Liver (tissue), 9 donors: Measurements from ENCODE around the gene TMEM43. TPM values are rescaled to one million over a fixed set of nuclear protein-coding genes. Genes with fewer than 3 reads are reported as not detected.

ENCODE experiments used
- DNase-seq: peaks from one replicate; pipeline ENCODE4 v3.0.0-alpha.2; 2017; ENCODE audit warnings: low spot score
- H3K27ac ChIP-seq, 2 donors: one replicate each; pipeline ENCODE4 v1.7.0; 2013; ENCODE audit warnings: inconsistent platforms in 2 of 2, low read length in 2 of 2, control low read depth in 1 of 2, low read depth in 1 of 2, mild to moderate bottlenecking in 1 of 2
- H3K27me3 ChIP-seq, 4 donors: one replicate each; pipeline versions ENCODE4 v1.6.1 to v1.7.0; 2013; ENCODE audit warnings: low read length in 3 of 4, inconsistent platforms in 1 of 4, mild to moderate bottlenecking in 1 of 4, moderate library complexity in 1 of 4; ENCODE audit not compliant: control insufficient read depth in 4 of 4, insufficient read depth in 4 of 4
- H3K36me3 ChIP-seq, 4 donors: one replicate each; pipeline versions ENCODE4 v1.6.1 to v1.7.0; 2013; ENCODE audit warnings: low read length in 3 of 4, mild to moderate bottlenecking in 3 of 4, low read depth in 1 of 4, moderate library complexity in 1 of 4; ENCODE audit not compliant: control insufficient read depth in 4 of 4, insufficient read depth in 3 of 4
- H3K4me1 ChIP-seq, 4 donors: one replicate each; pipeline versions ENCODE4 v1.6.1 to v1.7.0; 2013; ENCODE audit warnings: low read length in 3 of 4, mild to moderate bottlenecking in 3 of 4, moderate library complexity in 1 of 4; ENCODE audit not compliant: control insufficient read depth in 4 of 4, insufficient read depth in 4 of 4
- H3K4me3 ChIP-seq, 3 donors: one replicate each; pipeline versions ENCODE4 v1.6.1 to v1.7.0; 2013; ENCODE audit warnings: low read length in 3 of 3, control low read depth in 1 of 3, low read depth in 1 of 3, mild to moderate bottlenecking in 1 of 3
- H3K9ac ChIP-seq, 2 donors: one replicate each; pipeline ENCODE4 v1.7.0; 2013; ENCODE audit warnings: low read length in 2 of 2, mild to moderate bottlenecking in 2 of 2, moderate library complexity in 2 of 2, control low read depth in 1 of 2, low read depth in 1 of 2
- H3K9me3 ChIP-seq, 4 donors: one replicate each; pipeline versions ENCODE4 v1.6.1 to v1.7.0; 2013; ENCODE audit warnings: low read length in 3 of 4; ENCODE audit not compliant: control insufficient read depth in 4 of 4
- EGR1 ChIP-seq, 2 donors: IDR thresholded peaks; 2 replicates each; pipeline ENCODE4 v1.6.1; 2016 to 2018; ENCODE audit warnings: antibody characterized with exemption in 2 of 2, low read depth in 2 of 2
- FOXA1 ChIP-seq: IDR thresholded peaks from 2 replicates; pipeline ENCODE4 v1.6.1; 2016; ENCODE audit warnings: antibody characterized with exemption
- FOXA2 ChIP-seq: IDR thresholded peaks from 2 replicates; pipeline ENCODE4 v1.6.1; 2016; ENCODE audit warnings: antibody characterized with exemption
- GABPA ChIP-seq, 2 donors: IDR thresholded peaks in 1 of 2; conservative IDR thresholded peaks in 1 of 2; 2 replicates each; pipeline ENCODE4 v1.6.1; 2016; ENCODE audit warnings: antibody characterized with exemption in 2 of 2, mild to moderate bottlenecking in 1 of 2, moderate library complexity in 1 of 2
- HNF4A ChIP-seq, 2 donors: conservative IDR thresholded peaks; 2 replicates each; pipeline ENCODE4 v1.6.1; 2016; ENCODE audit warnings: antibody characterized with exemption in 2 of 2, mild to moderate bottlenecking in 2 of 2
- HNF4G ChIP-seq: IDR thresholded peaks from 2 replicates; pipeline ENCODE4 v1.6.1; 2016; ENCODE audit warnings: antibody characterized with exemption
- JUND ChIP-seq, 2 donors: IDR thresholded peaks; 2 replicates each; pipeline ENCODE4 v1.6.1; 2016; ENCODE audit warnings: antibody characterized with exemption in 2 of 2
- NR2F2 ChIP-seq: IDR thresholded peaks from 2 replicates; pipeline ENCODE4 v1.6.1; 2016; ENCODE audit warnings: antibody characterized with exemption
- RAD21 ChIP-seq, 2 donors: IDR thresholded peaks; 2 replicates each; pipeline ENCODE4 v1.6.1; 2016; ENCODE audit warnings: antibody characterized with exemption in 2 of 2, mild to moderate bottlenecking in 2 of 2
- RXRA ChIP-seq, 2 donors: IDR thresholded peaks; 2 replicates each; pipeline ENCODE4 v1.6.1; 2017 to 2018; ENCODE audit warnings: antibody characterized with exemption in 2 of 2, mild to moderate bottlenecking in 1 of 2
- SP1 ChIP-seq: IDR thresholded peaks from 2 replicates; pipeline ENCODE4 v1.6.1; 2018; ENCODE audit warnings: antibody characterized with exemption, mild to moderate bottlenecking
- TAF1 ChIP-seq: conservative IDR thresholded peaks from 2 replicates; pipeline ENCODE4 v1.6.1; 2016; ENCODE audit warnings: antibody characterized with exemption, mild to moderate bottlenecking
- YY1 ChIP-seq: IDR thresholded peaks from 2 replicates; pipeline ENCODE4 v1.6.1; 2016; ENCODE audit warnings: antibody characterized with exemption, mild to moderate bottlenecking
- WGBS: extraction: QIAGEN DNeasy Blood & Tissue Kit; methylation state at CpG from one replicate; pipeline ENCODE4 v1.1.7; 2013; 5-methylcytosine and 5-hydroxymethylcytosine counted together
- polyA plus RNA-seq, 2 donors: library from polyadenylated mRNA; stranded (reverse) in 1 of 2; unstranded in 1 of 2; fragments of 200-250 nt in 1 of 2; fragments of >200 nt in 1 of 2; fragmentation: Nextera tagmentation in 1 of 2; extraction: Ambion mirVana in 1 of 2; gene quantifications; one replicate each; pipeline versions ENCODE4 v1.2.1 to v1.2.3, GENCODE V29; 2013 to 2015
- total RNA-seq, 2 donors: library from RNA; depleted of rRNA; stranded (reverse); fragments of >200 nt; gene quantifications; one replicate each; pipeline ENCODE4 v1.2.3, GENCODE V29; 2014
- TF ChIP-seq, protein P1 (sequence below): IDR thresholded peaks from 2 replicates; pipeline ENCODE4 v1.6.1; 2016; ENCODE audit warnings: antibody characterized with exemption
- TF ChIP-seq, protein P2 (sequence below): IDR thresholded peaks from 2 replicates; pipeline ENCODE4 v1.6.1; 2016; ENCODE audit warnings: antibody characterized with exemption
- TF ChIP-seq, protein P3 (sequence below): IDR thresholded peaks from 2 replicates; pipeline ENCODE4 v1.6.1; 2016; ENCODE audit warnings: antibody characterized with exemption, mild to moderate bottlenecking
- TF ChIP-seq, protein P4 (sequence below): fragments of 150-350 bp; IDR thresholded peaks from 2 replicates; pipeline ENCODE4 v1.5.1; 2017; ENCODE audit warnings: improper control_type of control experiment, low read depth, low read length; ENCODE audit not compliant: missing input control
- TF ChIP-seq, protein P5 (sequence below): IDR thresholded peaks from 2 replicates; pipeline ENCODE4 v1.6.1; 2016; ENCODE audit warnings: antibody characterized with exemption
- donor health status: healthy.
- donor health status: healthy.
- donor health status: healthy.
- donor health status: healthy.
- donor health status: healthy.

The TMEM43 gene
- total and polyA plus RNA-seq, 4 donors, result 7.4 to 15.1 (median 13.5) TPM

DNA sequence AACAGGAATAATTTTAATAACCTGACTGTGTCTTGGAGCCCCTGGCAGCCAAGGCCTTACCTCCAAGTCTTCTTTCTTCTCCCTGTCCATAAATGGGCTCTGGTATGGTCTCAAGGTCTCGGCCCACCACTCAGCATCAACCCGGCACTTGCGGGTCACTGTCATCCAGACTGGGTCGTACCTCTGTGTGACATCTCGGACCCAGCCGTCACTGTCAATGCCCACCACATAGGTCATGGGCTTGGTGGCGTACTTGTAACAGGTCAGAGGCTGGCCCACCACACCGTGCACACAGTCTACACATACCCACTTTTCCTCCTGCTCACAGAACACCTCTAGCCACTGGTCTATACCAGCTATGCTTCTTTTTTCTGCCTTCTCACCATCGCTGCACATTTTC lies 33.1 kb downstream of the TMEM43 start:
- TF ChIP-seq FOXA2, result no peak
- TF ChIP-seq RXRA (IDR thresholded peaks at IDR 0.05), result no peak
- no peak for TF ChIP-seq SP1
- WGBS, result 97% methylated on average over 9 of the region's 9 CpGs
- H3K27me3 ChIP-seq, result no peaks in the 10 kb centered on the region
- H3K4me3 ChIP-seq, result no peak overlapping the region
- DNase-seq, result no peak
- H3K9ac ChIP-seq, result no peak overlapping the region
- peaks cover 0 to 7% (median 2%) of the 10 kb centered on the region in 4 donors for H3K9me3 ChIP-seq
- no peaks in the 10 kb centered on the region for H3K4me1 ChIP-seq
- no peak overlapping the region for H3K27ac ChIP-seq
- H3K36me3 ChIP-seq, result peaks cover 9 to 86% (median 75%) of the 10 kb centered on the region in 4 donors

DNA sequence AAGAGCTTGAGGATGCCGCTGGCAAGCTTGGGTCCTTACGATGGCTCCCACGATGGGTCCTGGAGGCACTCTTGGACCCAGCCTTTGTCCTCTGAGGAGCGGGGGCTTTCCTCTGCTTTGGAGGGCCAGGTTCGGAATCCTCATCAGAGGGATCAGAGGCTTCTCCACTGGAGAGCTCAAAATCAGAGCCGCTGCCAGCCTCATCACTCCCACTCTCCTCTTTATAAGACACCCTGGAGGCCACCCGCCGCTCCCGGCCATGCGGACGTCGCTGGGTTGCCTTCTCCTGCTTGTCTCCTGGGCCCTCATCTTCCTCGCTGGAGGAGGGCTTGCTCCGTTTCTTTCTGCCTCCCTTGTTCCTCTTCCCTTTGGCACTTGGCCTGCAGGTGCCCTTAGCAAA lies 33.5 kb downstream of the TMEM43 start:
- H3K4me3 ChIP-seq, result no peak overlapping the region
- no peak overlapping the region for H3K9ac ChIP-seq
- TF ChIP-seq, protein P1, sequence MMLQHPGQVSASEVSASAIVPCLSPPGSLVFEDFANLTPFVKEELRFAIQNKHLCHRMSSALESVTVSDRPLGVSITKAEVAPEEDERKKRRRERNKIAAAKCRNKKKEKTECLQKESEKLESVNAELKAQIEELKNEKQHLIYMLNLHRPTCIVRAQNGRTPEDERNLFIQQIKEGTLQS, result no peak
- TF ChIP-seq FOXA1 (no peak), SP1 (no peak), HNF4A (conservative IDR thresholded peaks at IDR 0.05) (no peak), HNF4G (no peak), JUND (IDR thresholded peaks at IDR 0.05) (no peak), RXRA (IDR thresholded peaks at IDR 0.05) (no peak), YY1 (no peak), RAD21 (IDR thresholded peaks at IDR 0.05) (no peak), EGR1 (IDR thresholded peaks at IDR 0.05; ENCODE audit: low read depth in 2 of 2) (no peak), FOXA2 (no peak), TAF1 (no peak), GABPA (IDR thresholded peaks at IDR 0.05 in 1 of 2, conservative IDR thresholded peaks at IDR 0.05 in 1 of 2) (no peak), NR2F2 (no peak)
- TF ChIP-seq, protein P2, sequence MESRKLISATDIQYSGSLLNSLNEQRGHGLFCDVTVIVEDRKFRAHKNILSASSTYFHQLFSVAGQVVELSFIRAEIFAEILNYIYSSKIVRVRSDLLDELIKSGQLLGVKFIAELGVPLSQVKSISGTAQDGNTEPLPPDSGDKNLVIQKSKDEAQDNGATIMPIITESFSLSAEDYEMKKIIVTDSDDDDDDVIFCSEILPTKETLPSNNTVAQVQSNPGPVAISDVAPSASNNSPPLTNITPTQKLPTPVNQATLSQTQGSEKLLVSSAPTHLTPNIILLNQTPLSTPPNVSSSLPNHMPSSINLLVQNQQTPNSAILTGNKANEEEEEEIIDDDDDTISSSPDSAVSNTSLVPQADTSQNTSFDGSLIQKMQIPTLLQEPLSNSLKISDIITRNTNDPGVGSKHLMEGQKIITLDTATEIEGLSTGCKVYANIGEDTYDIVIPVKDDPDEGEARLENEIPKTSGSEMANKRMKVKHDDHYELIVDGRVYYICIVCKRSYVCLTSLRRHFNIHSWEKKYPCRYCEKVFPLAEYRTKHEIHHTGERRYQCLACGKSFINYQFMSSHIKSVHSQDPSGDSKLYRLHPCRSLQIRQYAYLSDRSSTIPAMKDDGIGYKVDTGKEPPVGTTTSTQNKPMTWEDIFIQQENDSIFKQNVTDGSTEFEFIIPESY, result no peak
- TF ChIP-seq, protein P3, sequence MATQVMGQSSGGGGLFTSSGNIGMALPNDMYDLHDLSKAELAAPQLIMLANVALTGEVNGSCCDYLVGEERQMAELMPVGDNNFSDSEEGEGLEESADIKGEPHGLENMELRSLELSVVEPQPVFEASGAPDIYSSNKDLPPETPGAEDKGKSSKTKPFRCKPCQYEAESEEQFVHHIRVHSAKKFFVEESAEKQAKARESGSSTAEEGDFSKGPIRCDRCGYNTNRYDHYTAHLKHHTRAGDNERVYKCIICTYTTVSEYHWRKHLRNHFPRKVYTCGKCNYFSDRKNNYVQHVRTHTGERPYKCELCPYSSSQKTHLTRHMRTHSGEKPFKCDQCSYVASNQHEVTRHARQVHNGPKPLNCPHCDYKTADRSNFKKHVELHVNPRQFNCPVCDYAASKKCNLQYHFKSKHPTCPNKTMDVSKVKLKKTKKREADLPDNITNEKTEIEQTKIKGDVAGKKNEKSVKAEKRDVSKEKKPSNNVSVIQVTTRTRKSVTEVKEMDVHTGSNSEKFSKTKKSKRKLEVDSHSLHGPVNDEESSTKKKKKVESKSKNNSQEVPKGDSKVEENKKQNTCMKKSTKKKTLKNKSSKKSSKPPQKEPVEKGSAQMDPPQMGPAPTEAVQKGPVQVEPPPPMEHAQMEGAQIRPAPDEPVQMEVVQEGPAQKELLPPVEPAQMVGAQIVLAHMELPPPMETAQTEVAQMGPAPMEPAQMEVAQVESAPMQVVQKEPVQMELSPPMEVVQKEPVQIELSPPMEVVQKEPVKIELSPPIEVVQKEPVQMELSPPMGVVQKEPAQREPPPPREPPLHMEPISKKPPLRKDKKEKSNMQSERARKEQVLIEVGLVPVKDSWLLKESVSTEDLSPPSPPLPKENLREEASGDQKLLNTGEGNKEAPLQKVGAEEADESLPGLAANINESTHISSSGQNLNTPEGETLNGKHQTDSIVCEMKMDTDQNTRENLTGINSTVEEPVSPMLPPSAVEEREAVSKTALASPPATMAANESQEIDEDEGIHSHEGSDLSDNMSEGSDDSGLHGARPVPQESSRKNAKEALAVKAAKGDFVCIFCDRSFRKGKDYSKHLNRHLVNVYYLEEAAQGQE, result no peak
- TF ChIP-seq, protein P4, sequence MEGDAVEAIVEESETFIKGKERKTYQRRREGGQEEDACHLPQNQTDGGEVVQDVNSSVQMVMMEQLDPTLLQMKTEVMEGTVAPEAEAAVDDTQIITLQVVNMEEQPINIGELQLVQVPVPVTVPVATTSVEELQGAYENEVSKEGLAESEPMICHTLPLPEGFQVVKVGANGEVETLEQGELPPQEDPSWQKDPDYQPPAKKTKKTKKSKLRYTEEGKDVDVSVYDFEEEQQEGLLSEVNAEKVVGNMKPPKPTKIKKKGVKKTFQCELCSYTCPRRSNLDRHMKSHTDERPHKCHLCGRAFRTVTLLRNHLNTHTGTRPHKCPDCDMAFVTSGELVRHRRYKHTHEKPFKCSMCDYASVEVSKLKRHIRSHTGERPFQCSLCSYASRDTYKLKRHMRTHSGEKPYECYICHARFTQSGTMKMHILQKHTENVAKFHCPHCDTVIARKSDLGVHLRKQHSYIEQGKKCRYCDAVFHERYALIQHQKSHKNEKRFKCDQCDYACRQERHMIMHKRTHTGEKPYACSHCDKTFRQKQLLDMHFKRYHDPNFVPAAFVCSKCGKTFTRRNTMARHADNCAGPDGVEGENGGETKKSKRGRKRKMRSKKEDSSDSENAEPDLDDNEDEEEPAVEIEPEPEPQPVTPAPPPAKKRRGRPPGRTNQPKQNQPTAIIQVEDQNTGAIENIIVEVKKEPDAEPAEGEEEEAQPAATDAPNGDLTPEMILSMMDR, result no peak
- TF ChIP-seq, protein P5, sequence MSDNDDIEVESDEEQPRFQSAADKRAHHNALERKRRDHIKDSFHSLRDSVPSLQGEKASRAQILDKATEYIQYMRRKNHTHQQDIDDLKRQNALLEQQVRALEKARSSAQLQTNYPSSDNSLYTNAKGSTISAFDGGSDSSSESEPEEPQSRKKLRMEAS, result no peak
- peaks cover 10 to 87% (median 74%) of the 10 kb centered on the region in 4 donors for H3K36me3 ChIP-seq
- peaks cover 0 to 7% (median 2%) of the 10 kb centered on the region in 4 donors for H3K9me3 ChIP-seq
- H3K27ac ChIP-seq, result no peak overlapping the region
- DNase-seq, result no peak
- no peaks in the 10 kb centered on the region for H3K27me3 ChIP-seq
- H3K4me1 ChIP-seq, result no peaks in the 10 kb centered on the region
- WGBS, result 91% methylated on average over 14 of the region's 14 CpGs
